Measurements from ENCODE around the gene MUC6. TPM values are rescaled to one million over a fixed set of nuclear protein-coding genes. Genes with fewer than 3 reads are reported as not detected.

Gene MUC6
- total and polyA plus RNA-seq, 2 donors (not counting 3 experiments of a cell fraction or from before 2014, with no cell fraction given): not detected

DNA sequence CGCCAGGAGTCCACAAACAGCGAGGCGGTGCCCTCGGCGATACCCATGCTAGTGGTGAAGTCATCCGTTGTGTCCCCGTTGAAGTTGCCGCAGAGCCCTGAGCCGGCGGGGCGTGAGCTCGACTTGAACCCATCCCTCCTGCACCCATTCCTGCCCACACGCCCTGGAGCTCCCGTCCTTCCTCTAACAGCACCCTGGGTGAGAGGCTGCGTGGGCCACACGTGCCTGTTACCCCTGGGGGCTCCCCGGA lies 8.3 kb downstream of the MUC6 start:
- H3K4me2 ChIP-seq (ENCODE audit: insufficient read depth, low read length): no peak overlapping the region
- no peak overlapping the region for H3K9ac ChIP-seq (replicated peaks; ENCODE audit: extremely low read depth, insufficient read depth, low read length)
- TF ChIP-seq MYC (IDR thresholded peaks at IDR 0.05; ENCODE audit: low read depth, low read length) (no peak), EZH2 (IDR thresholded peaks at IDR 0.05; ENCODE audit: borderline replicate concordance, low read depth, low read length, severe bottlenecking) (no peak), POLR2AphosphoS5 (IDR thresholded peaks at IDR 0.05; ENCODE audit: insufficient read depth, low read depth, low read length) (no peak)
- TF ChIP-seq, protein P1, sequence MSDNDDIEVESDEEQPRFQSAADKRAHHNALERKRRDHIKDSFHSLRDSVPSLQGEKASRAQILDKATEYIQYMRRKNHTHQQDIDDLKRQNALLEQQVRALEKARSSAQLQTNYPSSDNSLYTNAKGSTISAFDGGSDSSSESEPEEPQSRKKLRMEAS (IDR thresholded peaks at IDR 0.05; ENCODE audit: insufficient read depth, insufficient read length): no peak
- CTCF ChIA-PET: no interaction called here
- H3K9me1 ChIP-seq (replicated peaks; ENCODE audit: control insufficient read depth, extremely low read depth, insufficient read depth, low read length): no peaks in the 10 kb centered on the region
- intact Hi-C loops (cut with micrococcal nuclease): no loop called here
- H3K27me3 ChIP-seq (ENCODE audit: control insufficient read depth in 2 of 2, insufficient read depth in 2 of 2, low read length in 2 of 2): no peaks in the 10 kb centered on the region
- no TSS peak for BruUV-seq (replicated peaks)
- no peaks in the 10 kb centered on the region for H4K20me1 ChIP-seq (replicated peaks; ENCODE audit: control insufficient read depth, extremely low read depth, insufficient read depth, low read length)
- DNase-seq (ENCODE audit: low read depth, low spot score) (no peak), FAIRE-seq (no peak)
- POLR2A ChIA-PET: no interaction called here
- no peaks in the 10 kb centered on the region for H3K36me3 ChIP-seq (ENCODE audit: control insufficient read depth in 2 of 2, extremely low read depth in 1 of 2, insufficient read depth in 2 of 2, low read length in 2 of 2)
- no peak overlapping the region for H2AFZ ChIP-seq (ENCODE audit: low read depth, low read length)
- dilution Hi-C loops (cut with MboI; ENCODE audit: extremely low pct_ligation_motif_present, low sequenced_read_pairs): no loop called here
- no peaks in the 10 kb centered on the region for H3K79me2 ChIP-seq (ENCODE audit: control insufficient read depth, insufficient read depth, low read length)
- no peaks in the 10 kb centered on the region for H3K9me3 ChIP-seq (replicated peaks; ENCODE audit: control insufficient read depth, insufficient read depth, low read length)
- H3K4me3 ChIP-seq (replicated peaks in 1 of 3; ENCODE audit: insufficient read depth in 1 of 3, low read depth in 1 of 3, low read length in 3 of 3): no peak overlapping the region
- H3K27ac ChIP-seq (ENCODE audit: insufficient read depth, low read depth, low read length): no peak overlapping the region
- H3K4me1 ChIP-seq (ENCODE audit: control insufficient read depth, extremely low read depth, insufficient read depth, low read length): no peaks in the 10 kb centered on the region

DNA sequence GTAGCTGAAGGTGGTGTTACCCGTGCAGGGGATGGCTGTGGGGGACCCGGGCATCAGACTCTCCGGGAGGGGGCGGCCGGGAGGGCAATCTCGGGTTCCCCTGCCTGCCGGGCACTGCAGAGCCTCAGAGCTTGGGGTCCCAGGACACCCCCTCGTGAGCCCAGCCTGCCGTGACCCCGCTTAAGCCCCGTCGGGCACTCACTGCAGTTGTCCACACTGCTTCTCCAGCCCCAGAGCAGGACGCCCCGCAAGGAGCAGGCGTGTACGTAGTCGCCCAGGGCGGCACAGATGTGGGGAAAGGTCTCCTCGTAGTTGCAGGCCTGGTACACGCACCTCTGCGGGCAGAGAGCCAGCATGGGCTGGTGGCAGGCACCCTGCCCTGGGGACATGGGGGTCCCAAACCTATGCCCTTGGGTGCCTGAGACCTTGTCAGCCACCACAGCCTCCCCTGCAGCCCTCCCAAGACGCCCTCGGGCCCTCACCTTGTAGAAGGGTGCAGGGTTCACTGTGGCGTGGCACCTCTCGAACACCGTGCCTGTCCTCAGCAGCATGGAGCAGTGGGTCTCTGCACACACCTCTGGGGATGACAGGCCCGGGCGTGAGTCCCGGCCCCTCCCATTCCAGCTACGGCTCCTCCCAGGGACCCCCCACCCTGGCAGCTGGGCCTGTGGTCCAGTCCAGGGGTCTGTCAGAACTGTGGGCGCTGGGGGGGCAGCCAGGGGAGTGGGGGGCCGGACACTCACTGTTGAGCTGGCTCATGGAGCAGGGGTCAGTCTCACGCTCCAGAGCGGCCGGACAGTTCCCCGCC lies 8.8 kb downstream of the MUC6 start:
- Histone ChIP-seq H4K20me1 (replicated peaks; ENCODE audit: control insufficient read depth, extremely low read depth, insufficient read depth, low read length) (no peaks in the 10 kb centered on the region), H3K4me1 (ENCODE audit: control insufficient read depth, extremely low read depth, insufficient read depth, low read length) (no peaks in the 10 kb centered on the region), H3K27me3 (ENCODE audit: control insufficient read depth in 2 of 2, insufficient read depth in 2 of 2, low read length in 2 of 2) (no peaks in the 10 kb centered on the region), H3K9ac (replicated peaks; ENCODE audit: extremely low read depth, insufficient read depth, low read length) (no peak overlapping the region), H3K4me2 (ENCODE audit: insufficient read depth, low read length) (no peak overlapping the region), H3K36me3 (ENCODE audit: control insufficient read depth in 2 of 2, extremely low read depth in 1 of 2, insufficient read depth in 2 of 2, low read length in 2 of 2) (no peaks in the 10 kb centered on the region), H3K9me1 (replicated peaks; ENCODE audit: control insufficient read depth, extremely low read depth, insufficient read depth, low read length) (no peaks in the 10 kb centered on the region), H3K79me2 (ENCODE audit: control insufficient read depth, insufficient read depth, low read length) (no peaks in the 10 kb centered on the region), H3K27ac (ENCODE audit: insufficient read depth, low read depth, low read length) (no peak overlapping the region), H2AFZ (ENCODE audit: low read depth, low read length) (no peak overlapping the region), H3K4me3 (replicated peaks in 1 of 3; ENCODE audit: insufficient read depth in 1 of 3, low read depth in 1 of 3, low read length in 3 of 3) (no peak overlapping the region), H3K9me3 (replicated peaks; ENCODE audit: control insufficient read depth, insufficient read depth, low read length) (no peaks in the 10 kb centered on the region)
- ChIA-PET POLR2A (interaction anchor here (0.6 kb wide), 1 partner anchor 205 kb away, joined by 3 read pairs; no protein-coding TSS in a partner anchor), CTCF (no interaction called here)
- intact Hi-C loops (cut with micrococcal nuclease): no loop called here
- dilution Hi-C loops (cut with MboI; ENCODE audit: extremely low pct_ligation_motif_present, low sequenced_read_pairs): no loop called here
- FAIRE-seq (no peak), DNase-seq (ENCODE audit: low read depth, low spot score) (no peak)
- BruUV-seq (replicated peaks): no TSS peak
- TF ChIP-seq, protein P1 (IDR thresholded peaks at IDR 0.05; ENCODE audit: insufficient read depth, insufficient read length): no peak
- TF ChIP-seq FOS (IDR thresholded peaks at IDR 0.05; ENCODE audit: borderline replicate concordance, insufficient read depth, low read length): no peak
- TF ChIP-seq MYC (IDR thresholded peaks at IDR 0.05; ENCODE audit: low read depth, low read length): no peak
- TF ChIP-seq GATA2 (IDR thresholded peaks at IDR 0.05; ENCODE audit: insufficient read depth, insufficient read length, low read depth, low read length): no peak
- TF ChIP-seq, protein P2, sequence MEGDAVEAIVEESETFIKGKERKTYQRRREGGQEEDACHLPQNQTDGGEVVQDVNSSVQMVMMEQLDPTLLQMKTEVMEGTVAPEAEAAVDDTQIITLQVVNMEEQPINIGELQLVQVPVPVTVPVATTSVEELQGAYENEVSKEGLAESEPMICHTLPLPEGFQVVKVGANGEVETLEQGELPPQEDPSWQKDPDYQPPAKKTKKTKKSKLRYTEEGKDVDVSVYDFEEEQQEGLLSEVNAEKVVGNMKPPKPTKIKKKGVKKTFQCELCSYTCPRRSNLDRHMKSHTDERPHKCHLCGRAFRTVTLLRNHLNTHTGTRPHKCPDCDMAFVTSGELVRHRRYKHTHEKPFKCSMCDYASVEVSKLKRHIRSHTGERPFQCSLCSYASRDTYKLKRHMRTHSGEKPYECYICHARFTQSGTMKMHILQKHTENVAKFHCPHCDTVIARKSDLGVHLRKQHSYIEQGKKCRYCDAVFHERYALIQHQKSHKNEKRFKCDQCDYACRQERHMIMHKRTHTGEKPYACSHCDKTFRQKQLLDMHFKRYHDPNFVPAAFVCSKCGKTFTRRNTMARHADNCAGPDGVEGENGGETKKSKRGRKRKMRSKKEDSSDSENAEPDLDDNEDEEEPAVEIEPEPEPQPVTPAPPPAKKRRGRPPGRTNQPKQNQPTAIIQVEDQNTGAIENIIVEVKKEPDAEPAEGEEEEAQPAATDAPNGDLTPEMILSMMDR (IDR thresholded peaks at IDR 0.05; ENCODE audit: extremely low read depth in 1 of 2, insufficient read depth in 1 of 2, low read depth in 1 of 2, low read length in 2 of 2): no peak
- no peak for TF ChIP-seq EZH2 (IDR thresholded peaks at IDR 0.05; ENCODE audit: borderline replicate concordance, low read depth, low read length, severe bottlenecking)
- TF ChIP-seq POLR2A (IDR thresholded peaks at IDR 0.05; ENCODE audit: low read depth, low read length): no peak
- TF ChIP-seq JUN (IDR thresholded peaks at IDR 0.05; ENCODE audit: borderline replicate concordance, insufficient read depth, insufficient read length, low read depth): no peak
- no peak for TF ChIP-seq POLR2AphosphoS5 (IDR thresholded peaks at IDR 0.05; ENCODE audit: insufficient read depth, low read depth, low read length)
